ENCODE results near the gene PAM.

- TF ChIP-seq CTCF (IDR thresholded peaks at IDR 0.05) = no peak
- TF ChIP-seq POLR2A (IDR thresholded peaks at IDR 0.05) = no peak
Measured at GRCh38 chr5:102869230-102869629, 114.1 kb downstream of the PAM start.

All from heart left ventricle (tissue), 13 donors.